IPS-15b (cell line): ENCODE results near the gene GRK2.

ENCODE experiments used
- H3K27me3 ChIP-seq: one replicate; pipeline ENCODE4 v1.6.1; 2013; ENCODE audit warnings: low read length; ENCODE audit not compliant: control insufficient read depth, insufficient read depth
- H3K36me3 ChIP-seq: one replicate; pipeline ENCODE4 v1.6.1; 2013; ENCODE audit warnings: low read length; ENCODE audit not compliant: control insufficient read depth, insufficient read depth
- H3K4me1 ChIP-seq: one replicate; pipeline ENCODE4 v1.6.1; 2013; ENCODE audit warnings: mild to moderate bottlenecking, low read length; ENCODE audit not compliant: control insufficient read depth, insufficient read depth
- H3K4me3 ChIP-seq: one replicate; pipeline ENCODE4 v1.5.1; 2013; ENCODE audit warnings: low read depth, low read length
- H3K9ac ChIP-seq: one replicate; pipeline ENCODE4 v1.6.1; 2013; ENCODE audit warnings: low read depth, mild to moderate bottlenecking, low read length
- H3K9me3 ChIP-seq: one replicate; pipeline ENCODE4 v1.6.1; 2013; ENCODE audit warnings: mild to moderate bottlenecking, low read length; ENCODE audit not compliant: control insufficient read depth, insufficient read depth

GRK2 gene

GRCh38 chr11:67301313-67301921 lies 35.1 kb downstream of the GRK2 start:
- no peaks in the 10 kb centered on the region for H3K9me3 ChIP-seq
- H3K4me1 ChIP-seq, result no peaks in the 10 kb centered on the region
- no peak overlapping the region for H3K9ac ChIP-seq
- H3K36me3 ChIP-seq, result peaks cover 19% of the 10 kb centered on the region
- peak overlapping the region; percentile 68 for H3K4me3 ChIP-seq
- H3K27me3 ChIP-seq, result peaks cover 3% of the 10 kb centered on the region

GRCh38 chr11:67301951-67302516 lies 35.8 kb downstream of the GRK2 start:
- Histone ChIP-seq H3K9me3 (no peaks in the 10 kb centered on the region), H3K36me3 (peaks cover 19% of the 10 kb centered on the region), H3K9ac (peak overlapping the region; percentile 79), H3K4me1 (no peaks in the 10 kb centered on the region), H3K4me3 (peak overlapping the region; percentile 68), H3K27me3 (peaks cover 3% of the 10 kb centered on the region)

GRCh38 chr11:67302571-67303131 lies 36.4 kb downstream of the GRK2 start:
- Histone ChIP-seq H3K27me3 (peaks cover 3% of the 10 kb centered on the region), H3K4me1 (no peaks in the 10 kb centered on the region), H3K36me3 (peaks cover 19% of the 10 kb centered on the region), H3K9ac (peak overlapping the region; percentile 79), H3K9me3 (no peaks in the 10 kb centered on the region), H3K4me3 (peak overlapping the region; percentile 68)

- Histone ChIP-seq H3K27me3 (peaks cover 3% of the 10 kb centered on the region), H3K4me1 (no peaks in the 10 kb centered on the region), H3K9ac (peak within 1 kb of the TSS; percentile 79), H3K36me3 (peaks cover 19% of the 10 kb centered on the region), H3K4me3 (peak within 1 kb of the TSS; percentile 68), H3K9me3 (no peaks in the 10 kb centered on the region)
These were observed 37.0 kb downstream of the GRK2 start, which contains the start of gene SSH3 for GRCh38 chr11:67303132-67303834. Gene SSH3, plus strand, starts transcription at chr11:67303530. Its CDS starts 96 bp downstream, at chr11:67303626.

- Histone ChIP-seq H3K36me3 (peaks cover 19% of the 10 kb centered on the region), H3K4me3 (peak overlapping the region; percentile 68), H3K9me3 (no peaks in the 10 kb centered on the region), H3K4me1 (no peaks in the 10 kb centered on the region), H3K27me3 (peaks cover 3% of the 10 kb centered on the region), H3K9ac (peak overlapping the region; percentile 54)
These were observed 37.6 kb downstream of the GRK2 start for GRCh38 chr11:67303835-67304411.

- Histone ChIP-seq H3K27me3 (peaks cover 3% of the 10 kb centered on the region), H3K9ac (no peak overlapping the region), H3K4me1 (no peaks in the 10 kb centered on the region), H3K4me3 (peak overlapping the region; percentile 68), H3K36me3 (peaks cover 17% of the 10 kb centered on the region), H3K9me3 (no peaks in the 10 kb centered on the region)
These were observed 38.3 kb downstream of the GRK2 start for GRCh38 chr11:67304511-67305113.

GRCh38 chr11:67306769-67307544 lies 40.7 kb downstream of the GRK2 start:
- peaks cover 3% of the 10 kb centered on the region for H3K27me3 ChIP-seq
- no peaks in the 10 kb centered on the region for H3K9me3 ChIP-seq
- no peak overlapping the region for H3K9ac ChIP-seq
- no peaks in the 10 kb centered on the region for H3K4me1 ChIP-seq
- H3K4me3 ChIP-seq, result no peak overlapping the region
- peaks cover 6% of the 10 kb centered on the region for H3K36me3 ChIP-seq

GRCh38 chr11:67307545-67308001 lies 41.3 kb downstream of the GRK2 start:
- peaks cover 3% of the 10 kb centered on the region for H3K27me3 ChIP-seq
- H3K36me3 ChIP-seq, result peaks cover 6% of the 10 kb centered on the region
- H3K4me1 ChIP-seq, result no peaks in the 10 kb centered on the region
- H3K4me3 ChIP-seq, result no peak overlapping the region
- H3K9me3 ChIP-seq, result no peaks in the 10 kb centered on the region
- H3K9ac ChIP-seq, result no peak overlapping the region

- no peak overlapping the region for H3K9ac ChIP-seq
- H3K4me1 ChIP-seq, result no peaks in the 10 kb centered on the region
- no peaks in the 10 kb centered on the region for H3K9me3 ChIP-seq
- peaks cover 6% of the 10 kb centered on the region for H3K36me3 ChIP-seq
- H3K27me3 ChIP-seq, result peaks cover 3% of the 10 kb centered on the region
- no peak overlapping the region for H3K4me3 ChIP-seq
These were observed 42.0 kb downstream of the GRK2 start for GRCh38 chr11:67308031-67308866.

GRCh38 chr11:67309166-67309565 lies 42.9 kb downstream of the GRK2 start:
- H3K27me3 ChIP-seq, result peaks cover 3% of the 10 kb centered on the region
- H3K4me1 ChIP-seq, result no peaks in the 10 kb centered on the region
- no peak overlapping the region for H3K4me3 ChIP-seq
- H3K9me3 ChIP-seq, result no peaks in the 10 kb centered on the region
- H3K9ac ChIP-seq, result no peak overlapping the region
- peaks cover 6% of the 10 kb centered on the region for H3K36me3 ChIP-seq
